Measurements from ENCODE around the gene NGDN.

DNA sequence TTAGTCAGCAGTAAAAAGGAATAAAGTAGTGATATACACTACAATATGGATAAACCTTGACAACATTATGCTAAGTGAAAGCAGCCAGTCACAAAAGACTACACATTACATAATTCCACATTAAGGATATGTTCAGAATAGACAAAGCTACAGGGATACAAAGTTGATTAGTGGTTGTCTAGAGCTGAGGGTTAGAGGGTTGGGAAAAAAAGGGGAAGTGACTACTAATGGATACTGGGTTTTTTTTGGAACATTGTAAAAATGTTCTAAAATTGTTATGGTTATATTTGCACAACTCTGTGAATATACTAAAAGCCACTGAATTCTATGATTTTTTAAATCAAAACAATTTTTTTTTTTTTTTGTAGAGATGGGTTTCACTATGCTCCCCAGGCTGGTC lies 4.8 kb upstream of the NGDN start:
- TF ChIP-seq, protein P1, sequence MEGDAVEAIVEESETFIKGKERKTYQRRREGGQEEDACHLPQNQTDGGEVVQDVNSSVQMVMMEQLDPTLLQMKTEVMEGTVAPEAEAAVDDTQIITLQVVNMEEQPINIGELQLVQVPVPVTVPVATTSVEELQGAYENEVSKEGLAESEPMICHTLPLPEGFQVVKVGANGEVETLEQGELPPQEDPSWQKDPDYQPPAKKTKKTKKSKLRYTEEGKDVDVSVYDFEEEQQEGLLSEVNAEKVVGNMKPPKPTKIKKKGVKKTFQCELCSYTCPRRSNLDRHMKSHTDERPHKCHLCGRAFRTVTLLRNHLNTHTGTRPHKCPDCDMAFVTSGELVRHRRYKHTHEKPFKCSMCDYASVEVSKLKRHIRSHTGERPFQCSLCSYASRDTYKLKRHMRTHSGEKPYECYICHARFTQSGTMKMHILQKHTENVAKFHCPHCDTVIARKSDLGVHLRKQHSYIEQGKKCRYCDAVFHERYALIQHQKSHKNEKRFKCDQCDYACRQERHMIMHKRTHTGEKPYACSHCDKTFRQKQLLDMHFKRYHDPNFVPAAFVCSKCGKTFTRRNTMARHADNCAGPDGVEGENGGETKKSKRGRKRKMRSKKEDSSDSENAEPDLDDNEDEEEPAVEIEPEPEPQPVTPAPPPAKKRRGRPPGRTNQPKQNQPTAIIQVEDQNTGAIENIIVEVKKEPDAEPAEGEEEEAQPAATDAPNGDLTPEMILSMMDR (IDR thresholded peaks at IDR 0.05; ENCODE audit: poor library complexity) = no peak
- TF ChIP-seq EZH2 (IDR thresholded peaks at IDR 0.05; ENCODE audit: borderline replicate concordance) = no peak
- TF ChIP-seq EZH2phosphoT487 (IDR thresholded peaks at IDR 0.05; ENCODE audit: low read depth, severe bottlenecking, unreplicated experiment) = no peak
